Peyer's patch (tissue), 4 donors: ENCODE data around the gene TINAGL1.

Experiments
- CTCF ChIP-seq, 6 experiments: fragments of 450-650 bp in 4 of 6; fragments of 200-600 bp in 2 of 6; sonication (generic) in 1 of 6; IDR thresholded peaks; one replicate each; pipeline ENCODE4 v1.5.1; 2017 to 2019; ENCODE audit warnings: antibody characterized with exemption in 6 of 6, mild to moderate bottlenecking in 3 of 6, moderate library complexity in 1 of 6
- POLR2A ChIP-seq, 2 donors: fragments of 450-650 bp; IDR thresholded peaks; one replicate each; pipeline ENCODE4 v1.5.1; 2017; ENCODE audit warnings: antibody characterized with exemption in 2 of 2, mild to moderate bottlenecking in 2 of 2, moderate library complexity in 2 of 2

GRCh38 chr1:31573261-31573660 lies 3.1 kb upstream of the TINAGL1 start:
- TF ChIP-seq POLR2A (IDR thresholded peaks at IDR 0.05): no peak
- TF ChIP-seq CTCF (IDR thresholded peaks at IDR 0.05): no peak
